ENCODE results near the gene MDM2.

DNA sequence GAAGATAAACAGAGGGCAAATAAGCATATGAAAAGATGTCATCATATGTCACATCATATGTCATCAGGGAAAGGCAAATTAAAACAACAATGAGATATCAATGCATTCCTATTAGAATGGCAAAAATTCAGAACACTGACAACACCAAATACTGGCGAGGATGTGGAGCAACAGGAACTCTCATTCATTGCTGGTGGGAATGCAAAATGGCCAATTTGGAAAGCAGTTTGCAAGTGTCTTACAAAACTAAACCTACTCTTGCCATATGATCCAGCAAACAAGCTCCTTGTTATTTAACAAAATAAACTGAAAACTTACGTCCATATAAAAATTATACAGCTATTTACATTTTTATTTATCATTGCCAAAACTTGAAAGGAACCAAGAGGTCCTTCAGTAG lies 92.3 kb downstream of the MDM2 start:
- TF ChIP-seq CTCF (IDR thresholded peaks at IDR 0.05) (no peak), TAF1 (IDR thresholded peaks at IDR 0.05; ENCODE audit: borderline replicate concordance, low read depth, low read length) (no peak), GABPA (IDR thresholded peaks at IDR 0.05; ENCODE audit: low read depth) (no peak)

Measured in SK-N-SH (cell line).